ENCODE results near the gene EDEM3.

- TF ChIP-seq FOXP2 (optimal IDR thresholded peaks at IDR 0.05; ENCODE audit: borderline replicate concordance, extremely low read depth, extremely low read length, insufficient read depth) (no peak), REST (IDR thresholded peaks at IDR 0.05; ENCODE audit: insufficient read depth in 1 of 2, low read depth in 2 of 2, low read length in 2 of 2) (no peak), POLR2AphosphoS5 (IDR thresholded peaks at IDR 0.05; ENCODE audit: low read depth, low read length) (no peak)
Measured at GRCh38 chr1:184773762-184774320, 19.2 kb upstream of the EDEM3 start.
